GM23338 (cell line): ENCODE data around the gene PLEKHH3. TPM values are rescaled to one million over a fixed set of nuclear protein-coding genes. Genes with fewer than 3 reads are reported as not detected.

Experiments used
- ATAC-seq: fragments of 200-7000 bp; cut with Tn5 transposase; 3 replicates; pipeline ENCODE4 v1.9.1; 2020
- DNase-seq: peaks from one replicate; pipeline ENCODE4 v3.0.0-alpha.2; 2015; ENCODE audit warnings: low spot score
- H2AFZ ChIP-seq: fragments of 200-600 bp; sonication (generic); 2 replicates; pipeline ENCODE4 v1.8.0; 2016; ENCODE audit warnings: antibody characterized with exemption, mild to moderate bottlenecking, moderate library complexity
- H3F3A ChIP-seq: fragments of 200-600 bp; sonication (generic); replicated peaks from 2 replicates; pipeline ENCODE4 v1.8.0; 2017; ENCODE audit warnings: antibody characterized with exemption, mixed run types, low read depth
- H3K27ac ChIP-seq: fragments of 200-600 bp; sonication (generic); 2 replicates; pipeline ENCODE4 v1.6.1; 2016; ENCODE audit warnings: low read depth
- H3K27me3 ChIP-seq: fragments of 200-600 bp; sonication (generic); 2 replicates; pipeline ENCODE4 v1.8.0; 2016; ENCODE audit warnings: mild to moderate bottlenecking, mixed run types, moderate library complexity; ENCODE audit not compliant: insufficient read depth
- H3K36me3 ChIP-seq: fragments of 200-600 bp; sonication (generic); 2 replicates; pipeline ENCODE4 v1.8.0; 2016; ENCODE audit warnings: mild to moderate bottlenecking; ENCODE audit not compliant: insufficient read depth
- H3K4me1 ChIP-seq: fragments of 200-600 bp; sonication (generic); 2 replicates; pipeline ENCODE4 v1.8.0; 2016; ENCODE audit warnings: mild to moderate bottlenecking, moderate library complexity; ENCODE audit not compliant: insufficient read depth
- H3K4me2 ChIP-seq: fragments of 200-600 bp; sonication (generic); 2 replicates; pipeline ENCODE4 v1.7.1; 2017; ENCODE audit warnings: mixed run types
- H3K4me3 ChIP-seq: fragments of 200-600 bp; sonication (generic); 2 replicates; pipeline ENCODE4 v1.6.1; 2016; ENCODE audit warnings: mixed run types
- H3K79me2 ChIP-seq: fragments of 200-600 bp; sonication (generic); replicated peaks from 2 replicates; pipeline ENCODE4 v1.8.0; 2017; ENCODE audit warnings: mild to moderate bottlenecking; ENCODE audit not compliant: insufficient read depth
- H3K9me2 ChIP-seq: fragments of 200-600 bp; sonication (generic); 2 replicates; pipeline ENCODE4 v1.8.0; 2017; ENCODE audit not compliant: insufficient read depth
- H4K20me1 ChIP-seq: fragments of 200-600 bp; sonication (generic); replicated peaks from 2 replicates; pipeline ENCODE4 v1.8.0; 2017; ENCODE audit warnings: mild to moderate bottlenecking; ENCODE audit not compliant: insufficient read depth
- H3K27ac Mint-ChIP-seq: 2 replicates; pipeline ENCODE4 v1.8.0; 2020; ENCODE audit warnings: inconsistent platforms, mild to moderate bottlenecking, moderate library complexity, mixed read lengths
- H3K27me3 Mint-ChIP-seq: 3 replicates; pipeline ENCODE4 v1.8.0; 2022; ENCODE audit warnings: low read depth, mild to moderate bottlenecking, moderate library complexity, mixed read lengths, inconsistent platforms; ENCODE audit not compliant: insufficient read depth, poor library complexity
- H3K36me3 Mint-ChIP-seq: 3 replicates; pipeline ENCODE4 v1.8.0; 2021; ENCODE audit warnings: low read depth, mild to moderate bottlenecking, inconsistent platforms, moderate library complexity, mixed read lengths
- H3K4me1 Mint-ChIP-seq: 3 replicates; pipeline ENCODE4 v1.8.0; 2020; ENCODE audit warnings: mild to moderate bottlenecking, inconsistent platforms, mixed read lengths
- H3K4me3 Mint-ChIP-seq: 3 replicates; pipeline ENCODE4 v1.8.0; 2021; ENCODE audit warnings: moderate library complexity, mild to moderate bottlenecking, inconsistent platforms, mixed read lengths
- H3K9me3 Mint-ChIP-seq: 3 replicates; pipeline ENCODE4 v1.8.0; 2020; ENCODE audit warnings: moderate library complexity, mild to moderate bottlenecking, inconsistent platforms, mixed read lengths
- CREB1 ChIP-seq: fragments of 250-450 bp; sonication (Bioruptor Pico); IDR thresholded peaks from 2 replicates; pipeline ENCODE4 v1.5.0; 2020; ENCODE audit warnings: low read depth, mild to moderate bottlenecking, moderate library complexity
- EZH2 ChIP-seq: fragments of 200-600 bp; sonication (generic); IDR thresholded peaks from one replicate; pipeline ENCODE4 v1.8.0; 2017; ENCODE audit warnings: antibody characterized with exemption, mild to moderate bottlenecking, low read depth; ENCODE audit not compliant: unreplicated experiment
- EZH2phosphoT487 ChIP-seq: fragments of 200-600 bp; sonication (generic); IDR thresholded peaks from one replicate; pipeline ENCODE4 v1.8.1; 2018; ENCODE audit warnings: antibody characterized with exemption; ENCODE audit not compliant: unreplicated experiment
- JUNB ChIP-seq: IDR thresholded peaks from one replicate; pipeline ENCODE4 v1.6.1; 2016; ENCODE audit warnings: antibody characterized with exemption; ENCODE audit not compliant: unreplicated experiment
- NANOG ChIP-seq: IDR thresholded peaks from 2 replicates; pipeline ENCODE4 v1.6.1; 2016; ENCODE audit warnings: antibody characterized with exemption, borderline replicate concordance
- POLR2AphosphoS5 ChIP-seq: IDR thresholded peaks from 2 replicates; pipeline ENCODE4 v1.6.1; 2016; ENCODE audit warnings: antibody characterized with exemption, low read depth
- STAT1 ChIP-seq: IDR thresholded peaks from one replicate; pipeline ENCODE4 v1.6.1; 2016; ENCODE audit warnings: antibody characterized with exemption; ENCODE audit not compliant: unreplicated experiment
- ZNF114 ChIP-seq: fragments of 250-450 bp; sonication (Bioruptor Pico); IDR thresholded peaks from 2 replicates; pipeline ENCODE4 v1.5.0; 2020; ENCODE audit warnings: mild to moderate bottlenecking, moderate library complexity
- ZNF331 ChIP-seq: fragments of 250-450 bp; sonication (Bioruptor Pico); IDR thresholded peaks from 2 replicates; pipeline ENCODE4 v1.5.0; 2020; ENCODE audit warnings: low read depth, mild to moderate bottlenecking, moderate library complexity
- polyA plus RNA-seq: library from polyadenylated mRNA; unstranded; fragments of >200 nt; fragmentation: Nextera tagmentation; extraction: Ambion mirVana; gene quantifications from 2 replicates; pipeline ENCODE4 v1.2.1, GENCODE V29; 2016
- total RNA-seq: library from RNA; depleted of rRNA; stranded (reverse); fragments of >200 nt; shearing (Covaris generic); gene quantifications from 2 replicates; pipeline ENCODE4 v1.2.3, GENCODE V29; 2014
- TF ChIP-seq, protein P1 (sequence below): fragments of 250-450 bp; sonication (Bioruptor Pico); IDR thresholded peaks from 2 replicates; pipeline ENCODE4 v1.5.0; 2020; ENCODE audit warnings: mild to moderate bottlenecking, moderate library complexity
- TF ChIP-seq, protein P2 (sequence below): IDR thresholded peaks from one replicate; pipeline ENCODE4 v1.6.1; 2018; ENCODE audit warnings: antibody characterized with exemption; ENCODE audit not compliant: unreplicated experiment
- TF ChIP-seq, protein P3 (sequence below): IDR thresholded peaks from 2 replicates; pipeline ENCODE4 v1.6.1; 2016; ENCODE audit warnings: antibody characterized with exemption
- TF ChIP-seq, protein P4 (sequence below), 2 experiments: fragments of 200-600 bp in 1 of 2; sonication (generic) in 1 of 2; conservative IDR thresholded peaks; 2 replicates each; pipeline versions ENCODE4 v1.5.1 to v1.6.1; 2016 to 2017; ENCODE audit warnings: antibody characterized with exemption in 2 of 2, low read depth in 2 of 2, mild to moderate bottlenecking in 2 of 2, moderate library complexity in 1 of 2

The PLEKHH3 gene
- total and polyA plus RNA-seq, 2 experiments from 2014 or later: 10.9 to 24.2 TPM

DNA sequence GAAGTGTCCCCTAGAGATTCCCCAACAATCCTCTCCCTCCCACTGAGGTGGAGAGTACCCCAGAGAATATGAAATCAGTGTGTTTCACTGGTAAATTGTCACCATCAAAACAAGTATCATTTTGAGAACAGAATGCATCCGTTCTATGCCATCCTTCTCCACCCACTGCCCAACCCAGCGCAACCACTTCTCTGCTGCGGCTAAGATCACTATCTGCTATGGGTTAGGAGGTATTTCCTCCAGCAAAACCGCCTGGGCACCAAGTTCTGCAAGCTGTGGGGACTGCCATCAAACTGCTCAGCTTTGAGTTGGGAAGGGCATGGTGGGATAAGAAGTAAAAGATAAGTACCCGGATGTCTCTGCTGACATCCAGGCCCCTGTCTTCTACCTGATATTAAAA lies 29.9 kb upstream of the PLEKHH3 start:
- Histone ChIP-seq H2AFZ (no peak overlapping the region), H3K9me2 (no peaks in the 10 kb centered on the region), H3K79me2 (no peaks in the 10 kb centered on the region), H3K27me3 (no peaks in the 10 kb centered on the region), H3K4me2 (no peak overlapping the region), H3F3A (no peaks in the 10 kb centered on the region), H3K27ac (no peak overlapping the region), H3K4me3 (no peak overlapping the region), H3K4me1 (no peaks in the 10 kb centered on the region), H4K20me1 (peaks cover 6% of the 10 kb centered on the region; the same call in 1 of the 2 replicates), H3K36me3 (peaks cover 6% of the 10 kb centered on the region; the same call in 1 of the 2 replicates)
- no peak overlapping the region for H3K27ac Mint-ChIP-seq
- no peak for DNase-seq
- no peak overlapping the region for H3K4me3 Mint-ChIP-seq
- H3K9me3 Mint-ChIP-seq: no peaks in the 10 kb centered on the region; the same call in 2 of the 3 replicates
- TF ChIP-seq NANOG (no peak), POLR2AphosphoS5 (no peak), CREB1 (CRISPR knock-in tag) (no peak), ZNF331 (CRISPR knock-in tag) (no peak), EZH2 (no peak), STAT1 (no peak), EZH2phosphoT487 (no peak), JUNB (no peak), ZNF114 (CRISPR knock-in tag) (no peak)
- TF ChIP-seq, protein P1, sequence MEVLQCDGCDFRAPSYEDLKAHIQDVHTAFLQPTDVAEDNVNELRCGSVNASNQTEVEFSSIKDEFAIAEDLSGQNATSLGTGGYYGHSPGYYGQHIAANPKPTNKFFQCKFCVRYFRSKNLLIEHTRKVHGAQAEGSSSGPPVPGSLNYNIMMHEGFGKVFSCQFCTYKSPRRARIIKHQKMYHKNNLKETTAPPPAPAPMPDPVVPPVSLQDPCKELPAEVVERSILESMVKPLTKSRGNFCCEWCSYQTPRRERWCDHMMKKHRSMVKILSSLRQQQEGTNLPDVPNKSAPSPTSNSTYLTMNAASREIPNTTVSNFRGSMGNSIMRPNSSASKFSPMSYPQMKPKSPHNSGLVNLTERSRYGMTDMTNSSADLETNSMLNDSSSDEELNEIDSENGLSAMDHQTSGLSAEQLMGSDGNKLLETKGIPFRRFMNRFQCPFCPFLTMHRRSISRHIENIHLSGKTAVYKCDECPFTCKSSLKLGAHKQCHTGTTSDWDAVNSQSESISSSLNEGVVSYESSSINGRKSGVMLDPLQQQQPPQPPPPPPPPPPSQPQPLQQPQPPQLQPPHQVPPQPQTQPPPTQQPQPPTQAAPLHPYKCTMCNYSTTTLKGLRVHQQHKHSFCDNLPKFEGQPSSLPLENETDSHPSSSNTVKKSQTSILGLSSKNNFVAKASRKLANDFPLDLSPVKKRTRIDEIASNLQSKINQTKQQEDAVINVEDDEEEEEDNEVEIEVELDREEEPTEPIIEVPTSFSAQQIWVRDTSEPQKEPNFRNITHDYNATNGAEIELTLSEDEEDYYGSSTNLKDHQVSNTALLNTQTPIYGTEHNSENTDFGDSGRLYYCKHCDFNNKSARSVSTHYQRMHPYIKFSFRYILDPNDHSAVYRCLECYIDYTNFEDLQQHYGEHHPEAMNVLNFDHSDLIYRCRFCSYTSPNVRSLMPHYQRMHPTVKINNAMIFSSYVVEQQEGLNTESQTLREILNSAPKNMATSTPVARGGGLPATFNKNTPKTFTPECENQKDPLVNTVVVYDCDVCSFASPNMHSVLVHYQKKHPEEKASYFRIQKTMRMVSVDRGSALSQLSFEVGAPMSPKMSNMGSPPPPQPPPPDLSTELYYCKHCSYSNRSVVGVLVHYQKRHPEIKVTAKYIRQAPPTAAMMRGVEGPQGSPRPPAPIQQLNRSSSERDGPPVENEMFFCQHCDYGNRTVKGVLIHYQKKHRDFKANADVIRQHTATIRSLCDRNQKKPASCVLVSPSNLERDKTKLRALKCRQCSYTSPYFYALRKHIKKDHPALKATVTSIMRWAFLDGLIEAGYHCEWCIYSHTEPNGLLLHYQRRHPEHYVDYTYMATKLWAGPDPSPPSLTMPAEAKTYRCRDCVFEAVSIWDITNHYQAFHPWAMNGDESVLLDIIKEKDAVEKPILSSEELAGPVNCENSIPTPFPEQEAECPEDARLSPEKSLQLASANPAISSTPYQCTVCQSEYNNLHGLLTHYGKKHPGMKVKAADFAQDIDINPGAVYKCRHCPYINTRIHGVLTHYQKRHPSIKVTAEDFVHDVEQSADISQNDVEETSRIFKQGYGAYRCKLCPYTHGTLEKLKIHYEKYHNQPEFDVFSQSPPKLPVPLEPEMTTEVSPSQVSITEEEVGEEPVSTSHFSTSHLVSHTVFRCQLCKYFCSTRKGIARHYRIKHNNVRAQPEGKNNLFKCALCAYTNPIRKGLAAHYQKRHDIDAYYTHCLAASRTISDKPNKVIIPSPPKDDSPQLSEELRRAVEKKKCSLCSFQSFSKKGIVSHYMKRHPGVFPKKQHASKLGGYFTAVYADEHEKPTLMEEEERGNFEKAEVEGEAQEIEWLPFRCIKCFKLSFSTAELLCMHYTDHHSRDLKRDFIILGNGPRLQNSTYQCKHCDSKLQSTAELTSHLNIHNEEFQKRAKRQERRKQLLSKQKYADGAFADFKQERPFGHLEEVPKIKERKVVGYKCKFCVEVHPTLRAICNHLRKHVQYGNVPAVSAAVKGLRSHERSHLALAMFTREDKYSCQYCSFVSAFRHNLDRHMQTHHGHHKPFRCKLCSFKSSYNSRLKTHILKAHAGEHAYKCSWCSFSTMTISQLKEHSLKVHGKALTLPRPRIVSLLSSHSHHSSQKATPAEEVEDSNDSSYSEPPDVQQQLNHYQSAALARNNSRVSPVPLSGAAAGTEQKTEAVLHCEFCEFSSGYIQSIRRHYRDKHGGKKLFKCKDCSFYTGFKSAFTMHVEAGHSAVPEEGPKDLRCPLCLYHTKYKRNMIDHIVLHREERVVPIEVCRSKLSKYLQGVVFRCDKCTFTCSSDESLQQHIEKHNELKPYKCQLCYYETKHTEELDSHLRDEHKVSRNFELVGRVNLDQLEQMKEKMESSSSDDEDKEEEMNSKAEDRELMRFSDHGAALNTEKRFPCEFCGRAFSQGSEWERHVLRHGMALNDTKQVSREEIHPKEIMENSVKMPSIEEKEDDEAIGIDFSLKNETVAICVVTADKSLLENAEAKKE (CRISPR knock-in tag): no peak
- TF ChIP-seq, protein P2, sequence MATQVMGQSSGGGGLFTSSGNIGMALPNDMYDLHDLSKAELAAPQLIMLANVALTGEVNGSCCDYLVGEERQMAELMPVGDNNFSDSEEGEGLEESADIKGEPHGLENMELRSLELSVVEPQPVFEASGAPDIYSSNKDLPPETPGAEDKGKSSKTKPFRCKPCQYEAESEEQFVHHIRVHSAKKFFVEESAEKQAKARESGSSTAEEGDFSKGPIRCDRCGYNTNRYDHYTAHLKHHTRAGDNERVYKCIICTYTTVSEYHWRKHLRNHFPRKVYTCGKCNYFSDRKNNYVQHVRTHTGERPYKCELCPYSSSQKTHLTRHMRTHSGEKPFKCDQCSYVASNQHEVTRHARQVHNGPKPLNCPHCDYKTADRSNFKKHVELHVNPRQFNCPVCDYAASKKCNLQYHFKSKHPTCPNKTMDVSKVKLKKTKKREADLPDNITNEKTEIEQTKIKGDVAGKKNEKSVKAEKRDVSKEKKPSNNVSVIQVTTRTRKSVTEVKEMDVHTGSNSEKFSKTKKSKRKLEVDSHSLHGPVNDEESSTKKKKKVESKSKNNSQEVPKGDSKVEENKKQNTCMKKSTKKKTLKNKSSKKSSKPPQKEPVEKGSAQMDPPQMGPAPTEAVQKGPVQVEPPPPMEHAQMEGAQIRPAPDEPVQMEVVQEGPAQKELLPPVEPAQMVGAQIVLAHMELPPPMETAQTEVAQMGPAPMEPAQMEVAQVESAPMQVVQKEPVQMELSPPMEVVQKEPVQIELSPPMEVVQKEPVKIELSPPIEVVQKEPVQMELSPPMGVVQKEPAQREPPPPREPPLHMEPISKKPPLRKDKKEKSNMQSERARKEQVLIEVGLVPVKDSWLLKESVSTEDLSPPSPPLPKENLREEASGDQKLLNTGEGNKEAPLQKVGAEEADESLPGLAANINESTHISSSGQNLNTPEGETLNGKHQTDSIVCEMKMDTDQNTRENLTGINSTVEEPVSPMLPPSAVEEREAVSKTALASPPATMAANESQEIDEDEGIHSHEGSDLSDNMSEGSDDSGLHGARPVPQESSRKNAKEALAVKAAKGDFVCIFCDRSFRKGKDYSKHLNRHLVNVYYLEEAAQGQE: no peak
- TF ChIP-seq, protein P3, sequence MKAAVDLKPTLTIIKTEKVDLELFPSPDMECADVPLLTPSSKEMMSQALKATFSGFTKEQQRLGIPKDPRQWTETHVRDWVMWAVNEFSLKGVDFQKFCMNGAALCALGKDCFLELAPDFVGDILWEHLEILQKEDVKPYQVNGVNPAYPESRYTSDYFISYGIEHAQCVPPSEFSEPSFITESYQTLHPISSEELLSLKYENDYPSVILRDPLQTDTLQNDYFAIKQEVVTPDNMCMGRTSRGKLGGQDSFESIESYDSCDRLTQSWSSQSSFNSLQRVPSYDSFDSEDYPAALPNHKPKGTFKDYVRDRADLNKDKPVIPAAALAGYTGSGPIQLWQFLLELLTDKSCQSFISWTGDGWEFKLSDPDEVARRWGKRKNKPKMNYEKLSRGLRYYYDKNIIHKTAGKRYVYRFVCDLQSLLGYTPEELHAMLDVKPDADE: no peak
- TF ChIP-seq, protein P4, sequence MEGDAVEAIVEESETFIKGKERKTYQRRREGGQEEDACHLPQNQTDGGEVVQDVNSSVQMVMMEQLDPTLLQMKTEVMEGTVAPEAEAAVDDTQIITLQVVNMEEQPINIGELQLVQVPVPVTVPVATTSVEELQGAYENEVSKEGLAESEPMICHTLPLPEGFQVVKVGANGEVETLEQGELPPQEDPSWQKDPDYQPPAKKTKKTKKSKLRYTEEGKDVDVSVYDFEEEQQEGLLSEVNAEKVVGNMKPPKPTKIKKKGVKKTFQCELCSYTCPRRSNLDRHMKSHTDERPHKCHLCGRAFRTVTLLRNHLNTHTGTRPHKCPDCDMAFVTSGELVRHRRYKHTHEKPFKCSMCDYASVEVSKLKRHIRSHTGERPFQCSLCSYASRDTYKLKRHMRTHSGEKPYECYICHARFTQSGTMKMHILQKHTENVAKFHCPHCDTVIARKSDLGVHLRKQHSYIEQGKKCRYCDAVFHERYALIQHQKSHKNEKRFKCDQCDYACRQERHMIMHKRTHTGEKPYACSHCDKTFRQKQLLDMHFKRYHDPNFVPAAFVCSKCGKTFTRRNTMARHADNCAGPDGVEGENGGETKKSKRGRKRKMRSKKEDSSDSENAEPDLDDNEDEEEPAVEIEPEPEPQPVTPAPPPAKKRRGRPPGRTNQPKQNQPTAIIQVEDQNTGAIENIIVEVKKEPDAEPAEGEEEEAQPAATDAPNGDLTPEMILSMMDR (conservative IDR thresholded peaks at IDR 0.05; ENCODE audit: low read depth in 2 of 2): no peak
- ATAC-seq: no peak
- H3K27me3 Mint-ChIP-seq: no peaks in the 10 kb centered on the region
- H3K36me3 Mint-ChIP-seq: peaks cover 48% of the 10 kb centered on the region
- no peaks in the 10 kb centered on the region for H3K4me1 Mint-ChIP-seq
